Ascending aorta (tissue), 2 donors: ENCODE data around the gene C14orf93. TPM values are rescaled to one million over a fixed set of nuclear protein-coding genes. Genes with fewer than 3 reads are reported as not detected.
A peak's percentile ranks its signal among the peaks of the same experiment; 100 is the strongest.

Experiments
- DNase-seq, 2 donors: peaks; one replicate each; pipeline ENCODE4 v3.0.0-alpha.2; 2019; ENCODE audit warnings: low spot score in 2 of 2
- H3K27ac ChIP-seq, 2 donors: fragments of 200-600 bp; sonication (generic); one replicate each; pipeline ENCODE4 v1.5.1; 2016 to 2017; ENCODE audit warnings: mild to moderate bottlenecking in 1 of 2
- H3K27me3 ChIP-seq: fragments of 200-600 bp; sonication (generic); one replicate; pipeline ENCODE4 v1.5.1; 2017
- H3K36me3 ChIP-seq, 2 donors: fragments of 200-600 bp; sonication (generic); one replicate each; pipeline ENCODE4 v1.5.1; 2016
- H3K4me1 ChIP-seq, 2 donors: fragments of 200-600 bp; sonication (generic); one replicate each; pipeline ENCODE4 v1.5.1; 2016 to 2017; ENCODE audit warnings: mild to moderate bottlenecking in 1 of 2
- H3K4me3 ChIP-seq, 2 donors: fragments of 200-600 bp; sonication (generic); one replicate each; pipeline ENCODE4 v1.5.1; 2016 to 2017; ENCODE audit warnings: mild to moderate bottlenecking in 1 of 2
- H3K9me3 ChIP-seq, 2 donors: fragments of 200-600 bp; sonication (generic); one replicate each; pipeline ENCODE4 v1.5.1; 2016
- intact Hi-C: fragments of 100-400 bp; cut with DNase I; formaldehyde crosslinking; loops from one replicate; pipeline ENCODE4 v1.15.1; 2023
- total RNA-seq: library from RNA; depleted of rRNA; stranded (reverse); fragments of >200 nt; gene quantifications from one replicate; pipeline ENCODE4 v1.1.0, GENCODE V29; 2016
- TF ChIP-seq, protein P1 (sequence below), 3 experiments: fragments of 200-600 bp in 2 of 3; fragments of 450-650 bp in 1 of 3; sonication (generic) in 2 of 3; IDR thresholded peaks; one replicate each; pipeline ENCODE4 v1.5.1; 2016 to 2019; ENCODE audit warnings: antibody characterized with exemption in 3 of 3, mild to moderate bottlenecking in 1 of 3, moderate library complexity in 1 of 3

The C14orf93 gene, protein sequence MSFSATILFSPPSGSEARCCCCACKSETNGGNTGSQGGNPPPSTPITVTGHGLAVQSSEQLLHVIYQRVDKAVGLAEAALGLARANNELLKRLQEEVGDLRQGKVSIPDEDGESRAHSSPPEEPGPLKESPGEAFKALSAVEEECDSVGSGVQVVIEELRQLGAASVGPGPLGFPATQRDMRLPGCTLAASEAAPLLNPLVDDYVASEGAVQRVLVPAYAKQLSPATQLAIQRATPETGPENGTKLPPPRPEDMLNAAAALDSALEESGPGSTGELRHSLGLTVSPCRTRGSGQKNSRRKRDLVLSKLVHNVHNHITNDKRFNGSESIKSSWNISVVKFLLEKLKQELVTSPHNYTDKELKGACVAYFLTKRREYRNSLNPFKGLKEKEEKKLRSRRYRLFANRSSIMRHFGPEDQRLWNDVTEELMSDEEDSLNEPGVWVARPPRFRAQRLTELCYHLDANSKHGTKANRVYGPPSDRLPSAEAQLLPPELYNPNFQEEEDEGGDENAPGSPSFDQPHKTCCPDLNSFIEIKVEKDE
- 7.1 TPM for total RNA-seq

DNA sequence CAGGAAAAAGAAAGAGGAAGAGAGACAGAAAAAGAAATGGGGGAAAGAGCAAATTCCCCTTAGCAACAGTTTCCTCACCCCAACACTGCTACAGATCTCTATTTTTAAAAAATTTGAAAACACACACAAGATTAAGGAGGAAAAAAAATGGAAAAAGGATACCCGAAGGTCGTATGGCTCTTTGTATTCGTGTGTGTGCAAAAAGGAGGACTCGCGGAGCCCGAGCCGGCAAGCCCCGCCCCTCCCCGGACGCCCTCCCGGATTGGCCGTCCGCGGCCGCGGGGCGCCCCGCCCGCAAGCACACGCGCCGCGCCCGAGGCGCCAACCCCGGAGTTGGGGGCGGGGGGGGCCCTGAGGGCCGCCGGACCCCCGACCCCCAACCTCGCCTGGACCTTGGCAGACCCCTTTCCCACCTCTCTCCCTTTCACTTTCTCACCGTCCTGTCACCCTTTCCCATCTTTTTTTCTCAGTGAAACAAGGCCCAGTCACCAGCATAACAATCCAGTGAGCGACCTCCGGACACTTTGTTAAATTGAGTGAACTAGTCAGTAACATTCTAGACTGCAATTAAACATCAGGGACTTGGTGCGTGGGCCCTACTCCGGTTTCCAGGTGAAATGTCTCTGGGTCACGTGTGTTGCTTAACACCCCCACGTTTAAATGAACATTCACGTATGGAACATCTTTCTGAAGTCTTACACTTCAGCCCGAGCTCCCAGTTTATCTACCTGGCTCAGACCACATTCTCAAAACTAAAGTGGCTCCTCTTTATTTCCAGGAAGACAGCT lies at the start of gene C14orf93:
Gene C14orf93, minus strand, starts transcription at position 205 of the 788 bp plus-strand sequence. CDS start 11,120 bp downstream, outside the sequence.
- DNase-seq, result peak; percentile 29 to 85
- H3K36me3 ChIP-seq, result no peaks in the 10 kb centered on the region
- TF ChIP-seq, protein P1, sequence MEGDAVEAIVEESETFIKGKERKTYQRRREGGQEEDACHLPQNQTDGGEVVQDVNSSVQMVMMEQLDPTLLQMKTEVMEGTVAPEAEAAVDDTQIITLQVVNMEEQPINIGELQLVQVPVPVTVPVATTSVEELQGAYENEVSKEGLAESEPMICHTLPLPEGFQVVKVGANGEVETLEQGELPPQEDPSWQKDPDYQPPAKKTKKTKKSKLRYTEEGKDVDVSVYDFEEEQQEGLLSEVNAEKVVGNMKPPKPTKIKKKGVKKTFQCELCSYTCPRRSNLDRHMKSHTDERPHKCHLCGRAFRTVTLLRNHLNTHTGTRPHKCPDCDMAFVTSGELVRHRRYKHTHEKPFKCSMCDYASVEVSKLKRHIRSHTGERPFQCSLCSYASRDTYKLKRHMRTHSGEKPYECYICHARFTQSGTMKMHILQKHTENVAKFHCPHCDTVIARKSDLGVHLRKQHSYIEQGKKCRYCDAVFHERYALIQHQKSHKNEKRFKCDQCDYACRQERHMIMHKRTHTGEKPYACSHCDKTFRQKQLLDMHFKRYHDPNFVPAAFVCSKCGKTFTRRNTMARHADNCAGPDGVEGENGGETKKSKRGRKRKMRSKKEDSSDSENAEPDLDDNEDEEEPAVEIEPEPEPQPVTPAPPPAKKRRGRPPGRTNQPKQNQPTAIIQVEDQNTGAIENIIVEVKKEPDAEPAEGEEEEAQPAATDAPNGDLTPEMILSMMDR (IDR thresholded peaks at IDR 0.05), result no peak
- H3K27me3 ChIP-seq, result no peaks in the 10 kb centered on the region
- H3K4me1 ChIP-seq, result peaks cover 3 to 9% of the 10 kb centered on the region in 2 donors
- no peaks in the 10 kb centered on the region for H3K9me3 ChIP-seq
- peak within 1 kb of the TSS; percentile 61 to 64 for H3K4me3 ChIP-seq
- H3K27ac ChIP-seq, result peak within 1 kb of the TSS; percentile 83 to 87
- intact Hi-C loops, result no loop called here

DNA sequence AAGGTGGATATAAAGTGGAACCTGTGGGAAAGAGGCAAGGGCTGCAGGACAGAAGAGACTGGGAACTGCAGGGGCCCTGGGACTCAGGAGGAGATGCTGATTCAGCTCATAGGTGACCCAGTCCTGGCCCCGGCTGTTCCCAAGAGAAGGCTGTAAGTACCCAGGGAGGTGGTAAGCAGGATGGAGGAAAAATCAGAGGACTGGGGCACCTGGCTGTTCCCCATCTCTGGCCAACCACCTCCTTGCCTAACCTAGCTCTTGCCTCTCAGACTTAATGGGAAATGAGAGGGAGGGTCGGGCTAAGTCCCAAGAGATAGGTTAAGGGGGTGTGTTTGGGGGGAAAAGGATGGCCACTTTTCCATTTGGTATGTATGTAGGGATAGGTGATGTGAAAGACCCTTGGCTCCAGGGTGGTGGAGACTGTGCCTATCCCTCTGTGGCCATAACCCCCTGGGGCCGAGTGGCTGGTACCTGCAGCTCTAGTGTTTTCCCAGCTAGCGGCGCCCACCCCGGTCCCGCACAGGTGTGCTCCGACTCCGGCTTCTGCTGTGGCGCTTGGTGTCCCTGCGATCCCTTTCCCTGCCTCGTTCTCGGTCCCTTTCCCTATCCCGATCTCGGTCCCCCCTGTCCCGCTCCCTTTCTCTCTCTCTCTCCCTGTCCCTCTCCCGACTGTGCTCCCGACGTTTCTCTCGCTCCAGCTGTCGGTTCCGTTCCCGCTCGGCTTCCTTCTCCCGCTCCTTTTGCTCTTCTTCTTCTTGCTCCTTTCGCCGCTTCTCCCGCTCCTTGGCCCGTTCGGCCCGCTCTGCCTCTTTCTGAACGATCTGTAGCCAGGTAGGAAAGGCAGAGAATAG lies 48.9 kb upstream of the C14orf93 start:
- no peaks in the 10 kb centered on the region for H3K27me3 ChIP-seq
- peaks cover 43 to 52% of the 10 kb centered on the region in 2 donors for H3K36me3 ChIP-seq
- DNase-seq, result peak in 1 of 2 donors; percentile 59
- intact Hi-C loops, result loop anchor here (1.0 to 10.0 kb wide), 4 partner anchors 24 to 504 kb away; no protein-coding TSS in a partner anchor
- TF ChIP-seq, protein P1 (IDR thresholded peaks at IDR 0.05), result no peak
- H3K27ac ChIP-seq, result no peak overlapping the region
- H3K4me3 ChIP-seq, result no peak overlapping the region
- H3K4me1 ChIP-seq, result peaks cover 3 to 23% of the 10 kb centered on the region in 2 donors
- H3K9me3 ChIP-seq, result no peaks in the 10 kb centered on the region

DNA sequence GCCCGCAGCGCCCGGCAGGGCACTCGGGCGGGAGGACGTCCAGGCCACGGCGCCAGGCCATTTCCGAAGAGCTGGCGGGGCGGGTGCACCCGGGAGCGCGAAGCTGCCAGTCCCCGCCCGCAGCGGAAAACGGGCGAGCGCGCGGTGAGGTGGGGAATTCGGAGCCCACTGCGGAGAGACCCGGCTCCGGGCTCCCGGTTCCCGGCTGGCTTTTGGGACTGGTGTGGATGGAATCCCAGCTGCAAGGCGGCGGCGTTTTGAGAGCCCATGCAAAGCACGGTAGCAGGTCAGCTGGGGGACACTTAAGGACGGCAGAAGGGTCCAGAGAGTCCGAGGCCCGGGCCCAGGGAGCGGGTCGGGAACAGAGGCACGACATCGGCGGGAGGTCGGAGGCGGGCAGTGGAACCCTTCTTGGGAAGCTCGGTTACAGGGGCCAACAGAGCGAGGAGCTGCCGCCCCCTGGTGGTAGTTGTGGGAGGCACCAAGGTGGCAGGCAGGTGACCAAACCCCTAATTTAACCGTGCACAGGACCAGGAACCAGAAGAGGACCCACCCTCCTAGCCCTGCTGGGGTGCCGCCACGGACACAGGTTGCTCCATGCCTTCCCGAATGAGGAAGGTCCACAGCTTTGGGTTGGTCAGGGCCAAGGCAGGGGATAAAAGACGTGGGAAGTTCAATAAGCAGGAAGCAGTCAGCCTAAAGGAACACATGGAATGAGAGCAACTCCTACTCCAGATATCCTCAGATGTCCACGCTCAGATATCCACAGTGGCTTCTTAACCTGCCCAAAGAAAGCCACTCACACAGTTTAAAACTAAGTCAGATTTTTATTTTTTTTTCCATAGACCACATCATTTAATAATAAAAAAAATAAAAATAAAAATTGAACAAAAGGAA lies 48.1 kb upstream of the C14orf93 start:
- Histone ChIP-seq H3K9me3 (no peaks in the 10 kb centered on the region), H3K4me3 (peak overlapping the region; percentile 60 to 95), H3K4me1 (peaks cover 3 to 23% of the 10 kb centered on the region in 2 donors), H3K27me3 (no peaks in the 10 kb centered on the region), H3K27ac (peak overlapping the region in 1 of 2 donors; percentile 73), H3K36me3 (peaks cover 37 to 44% of the 10 kb centered on the region in 2 donors)
- TF ChIP-seq, protein P1 (IDR thresholded peaks at IDR 0.05), result peak; percentile 87 to 96 (median 92)
- peak; percentile 28 to 86 for DNase-seq
- intact Hi-C loops, result loop anchor here (1.0 to 10.0 kb wide), 4 partner anchors 23 to 503 kb away; no protein-coding TSS in a partner anchor

DNA sequence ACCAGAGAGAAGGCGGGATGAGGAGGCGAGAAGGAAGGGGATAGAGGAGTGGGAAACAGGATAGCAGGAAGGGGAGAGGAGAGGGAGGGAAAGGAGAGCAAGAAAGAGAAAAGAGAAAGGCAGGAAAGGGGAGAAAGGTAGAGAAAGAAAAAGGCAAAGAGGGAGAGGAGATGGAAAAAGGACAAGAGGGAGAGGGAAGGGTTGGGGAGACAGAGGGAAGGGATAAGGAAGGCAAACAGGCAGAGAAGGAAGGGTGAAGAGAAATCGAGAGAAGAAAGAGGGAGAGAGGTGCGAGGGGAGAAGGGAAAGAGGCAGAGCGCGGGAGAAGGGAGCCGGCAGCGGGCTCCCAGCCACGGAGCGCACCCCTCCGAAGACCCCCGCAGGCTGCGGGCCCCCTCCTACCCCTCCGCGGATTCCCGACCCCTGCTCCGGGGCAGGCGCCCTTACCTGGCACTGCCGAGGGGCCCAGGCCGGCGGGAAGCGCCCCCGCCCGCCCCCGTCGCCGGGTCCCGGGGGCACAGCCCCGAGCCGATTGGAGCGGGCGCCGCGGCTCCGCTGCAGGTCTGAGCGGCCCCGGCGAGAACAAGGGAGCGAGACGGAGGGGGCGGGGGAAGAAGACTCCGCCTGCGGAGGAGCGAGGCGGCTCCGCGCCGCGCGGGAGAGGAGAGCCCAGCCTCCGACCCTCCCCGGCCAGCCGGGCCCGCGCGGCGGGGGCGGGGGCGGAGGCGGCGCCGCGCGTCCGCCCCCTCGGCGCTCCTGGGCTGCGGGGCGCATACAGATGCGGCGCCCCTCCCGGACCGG lies 47.2 kb upstream of the C14orf93 start, which contains the start of gene CDH24:
Gene CDH24, minus strand, starts transcription at position 565 of the 801 bp plus-strand sequence. CDS start 1,787 bp downstream, outside the sequence.
- Histone ChIP-seq H3K4me3 (peak within 1 kb of the TSS; percentile 60 to 95), H3K36me3 (peaks cover 31 to 35% of the 10 kb centered on the region in 2 donors), H3K27ac (peak within 1 kb of the TSS in 1 of 2 donors; percentile 73), H3K9me3 (no peaks in the 10 kb centered on the region), H3K4me1 (peaks cover 3 to 21% of the 10 kb centered on the region in 2 donors), H3K27me3 (no peaks in the 10 kb centered on the region)
- DNase-seq, result peak in 1 of 2 donors; percentile 83
- intact Hi-C loops, result loop anchor here (5.0 to 10.0 kb wide), 2 partner anchors 125 to 502 kb away; no protein-coding TSS in a partner anchor
- TF ChIP-seq, protein P1 (IDR thresholded peaks at IDR 0.05), result no peak
